NT2/D1 (cell line): Measurements from ENCODE around the gene ABAT.

Experiments
- YY1 ChIP-seq: IDR thresholded peaks from 2 replicates; pipeline ENCODE4 v1.6.1; 2011; ENCODE audit not compliant: insufficient read length, insufficient read depth
- ZNF274 ChIP-seq: IDR thresholded peaks from 2 replicates; pipeline ENCODE4 v1.6.1; 2011; ENCODE audit warnings: mild to moderate bottlenecking, low read depth, low read length

GRCh38 chr16:8741636-8742035 is 67.2 kb downstream of the ABAT start:
- TF ChIP-seq ZNF274 (no peak), YY1 (no peak)
